GM19023 (cell line): ENCODE results near the gene VMO1.

ENCODE experiments used
- ATAC-seq: cut with Tn5 transposase; IDR thresholded peaks from one replicate; pipeline ENCODE4 v1.9.1; 2021; ENCODE audit warnings: mild to moderate bottlenecking, moderate library complexity; ENCODE audit not compliant: unreplicated experiment

VMO1 gene

GRCh38 chr17:4766201-4766600 lies 20.0 kb downstream of the VMO1 start:
- ATAC-seq = no peak

- ATAC-seq = no peak
These were observed 21.6 kb downstream of the VMO1 start for GRCh38 chr17:4764595-4764994.

GRCh38 chr17:4759776-4760236 lies 26.4 kb downstream of the VMO1 start:
- no peak for ATAC-seq

- ATAC-seq = no peak
These were observed 32.8 kb downstream of the VMO1 start for GRCh38 chr17:4753392-4753791.

GRCh38 chr17:4751932-4752331 lies 34.2 kb downstream of the VMO1 start:
- ATAC-seq = no peak

- no peak for ATAC-seq
These were observed 35.6 kb downstream of the VMO1 start for GRCh38 chr17:4750606-4751005.

- no peak for ATAC-seq
These were observed 37.5 kb downstream of the VMO1 start for GRCh38 chr17:4748686-4749085.

- ATAC-seq = no peak
These were observed 38.3 kb downstream of the VMO1 start for GRCh38 chr17:4747847-4748246.

- no peak for ATAC-seq
These were observed 40.9 kb downstream of the VMO1 start for GRCh38 chr17:4744999-4745969.

- ATAC-seq = no peak
These were observed 42.3 kb downstream of the VMO1 start for GRCh38 chr17:4743898-4744297.

- no peak for ATAC-seq
These were observed 42.9 kb downstream of the VMO1 start for GRCh38 chr17:4743216-4743615.

- ATAC-seq = no peak
These were observed 43.5 kb downstream of the VMO1 start for GRCh38 chr17:4742629-4743028.

GRCh38 chr17:4742133-4742532 lies 44.0 kb downstream of the VMO1 start:
- no peak for ATAC-seq

- ATAC-seq = no peak
These were observed 44.6 kb downstream of the VMO1 start for GRCh38 chr17:4741544-4741943.

- ATAC-seq = no peak
These were observed 45.6 kb downstream of the VMO1 start for GRCh38 chr17:4740584-4740983.

GRCh38 chr17:4740025-4740351 lies 46.2 kb downstream of the VMO1 start:
- ATAC-seq = no peak

GRCh38 chr17:4739122-4740024 lies 46.8 kb downstream of the VMO1 start, which contains the start of the genes CXCL16 and ZMYND15:
Gene CXCL16 (minus strand): TSS chr17:4739928. CDS start chr17:4739339, 589 bp downstream.
Gene ZMYND15 (plus strand): TSS chr17:4739833. CDS start chr17:4740549, 716 bp downstream.
- no peak for ATAC-seq

GRCh38 chr17:4738136-4739121 lies 47.7 kb downstream of the VMO1 start:
- no peak for ATAC-seq

GRCh38 chr17:4735876-4736651 lies 50.1 kb downstream of the VMO1 start:
- ATAC-seq = no peak
